Measurements from ENCODE around the gene PGGT1B.
A peak's percentile ranks its signal among the peaks of the same experiment; 100 is the strongest.

Gene PGGT1B

DNA sequence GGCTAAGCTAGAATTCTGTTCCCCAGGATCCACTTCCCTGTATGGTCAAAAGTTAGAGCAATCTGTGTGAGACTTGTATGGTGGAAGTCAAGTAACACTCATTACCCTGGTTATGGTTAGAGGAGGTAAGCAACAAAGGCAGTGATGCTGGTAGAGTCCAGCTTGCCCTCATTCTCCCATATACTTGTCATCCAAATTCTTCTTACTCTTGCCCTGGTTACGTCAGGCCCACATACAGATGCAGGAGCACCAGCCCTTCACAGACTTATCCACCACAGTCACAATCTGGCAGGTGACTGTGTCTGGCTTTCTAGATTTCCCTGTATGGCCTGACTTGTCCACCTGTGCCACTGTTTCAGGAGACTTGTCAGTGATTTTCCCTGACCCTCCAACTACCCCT is 35.4 kb downstream of the PGGT1B start:
- in situ Hi-C loops (cut with MboI; ENCODE audit: low pct_unique_long_range_greater_than_20kb, low sequenced_read_pairs, unreplicated experiment), result no loop called here
- TF ChIP-seq, protein P1, sequence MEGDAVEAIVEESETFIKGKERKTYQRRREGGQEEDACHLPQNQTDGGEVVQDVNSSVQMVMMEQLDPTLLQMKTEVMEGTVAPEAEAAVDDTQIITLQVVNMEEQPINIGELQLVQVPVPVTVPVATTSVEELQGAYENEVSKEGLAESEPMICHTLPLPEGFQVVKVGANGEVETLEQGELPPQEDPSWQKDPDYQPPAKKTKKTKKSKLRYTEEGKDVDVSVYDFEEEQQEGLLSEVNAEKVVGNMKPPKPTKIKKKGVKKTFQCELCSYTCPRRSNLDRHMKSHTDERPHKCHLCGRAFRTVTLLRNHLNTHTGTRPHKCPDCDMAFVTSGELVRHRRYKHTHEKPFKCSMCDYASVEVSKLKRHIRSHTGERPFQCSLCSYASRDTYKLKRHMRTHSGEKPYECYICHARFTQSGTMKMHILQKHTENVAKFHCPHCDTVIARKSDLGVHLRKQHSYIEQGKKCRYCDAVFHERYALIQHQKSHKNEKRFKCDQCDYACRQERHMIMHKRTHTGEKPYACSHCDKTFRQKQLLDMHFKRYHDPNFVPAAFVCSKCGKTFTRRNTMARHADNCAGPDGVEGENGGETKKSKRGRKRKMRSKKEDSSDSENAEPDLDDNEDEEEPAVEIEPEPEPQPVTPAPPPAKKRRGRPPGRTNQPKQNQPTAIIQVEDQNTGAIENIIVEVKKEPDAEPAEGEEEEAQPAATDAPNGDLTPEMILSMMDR (IDR thresholded peaks at IDR 0.05; ENCODE audit: extremely low read depth, insufficient read depth, missing control alignments), result no peak
- DNase-seq (ENCODE audit: low spot score), result no peak

DNA sequence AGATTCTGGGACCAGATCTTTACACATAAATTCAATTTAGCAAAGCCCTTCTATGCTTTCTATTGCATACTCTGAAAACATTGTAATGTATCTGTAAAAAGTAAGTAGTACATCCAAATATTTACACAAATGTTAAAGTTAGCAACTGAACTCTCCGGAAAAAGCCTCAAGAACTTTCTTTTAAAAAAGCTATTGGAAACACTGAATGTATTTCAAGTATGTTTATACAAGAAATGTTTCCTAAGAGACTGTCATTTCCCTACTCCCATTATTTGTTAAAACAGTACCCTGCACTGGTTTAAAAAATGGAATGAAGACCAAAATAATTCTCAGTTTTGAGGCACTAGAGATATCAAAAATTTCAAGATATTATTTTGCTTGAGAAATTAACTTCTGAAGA is 48.1 kb downstream of the PGGT1B start:
- no peak for DNase-seq (ENCODE audit: low spot score)
- in situ Hi-C loops (cut with MboI; ENCODE audit: low pct_unique_long_range_greater_than_20kb, low sequenced_read_pairs, unreplicated experiment), result no loop called here
- TF ChIP-seq, protein P1 (IDR thresholded peaks at IDR 0.05; ENCODE audit: extremely low read depth, insufficient read depth, missing control alignments), result no peak

DNA sequence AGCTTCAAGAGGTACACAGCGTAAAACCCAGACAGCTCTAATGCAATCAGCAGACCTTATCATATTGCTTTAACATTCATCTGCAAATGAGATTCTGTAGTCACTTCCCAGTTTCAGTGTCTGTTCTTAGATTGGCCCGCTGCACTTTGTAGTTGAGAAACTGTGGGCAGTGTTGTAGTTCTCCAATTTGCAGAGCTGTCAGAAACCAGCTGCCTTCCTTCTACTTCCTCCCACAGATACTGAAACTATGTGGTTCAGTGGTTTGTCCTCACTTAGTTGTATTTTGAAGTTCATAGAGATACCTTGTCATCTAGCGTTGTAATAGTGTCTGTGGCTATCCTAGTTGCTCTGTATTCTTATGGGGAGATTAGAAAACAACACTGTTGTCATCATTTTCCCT is 53.4 kb downstream of the PGGT1B start:
- in situ Hi-C loops (cut with MboI; ENCODE audit: low pct_unique_long_range_greater_than_20kb, low sequenced_read_pairs, unreplicated experiment), result no loop called here
- peak; percentile 66 for DNase-seq (ENCODE audit: low spot score)
- TF ChIP-seq, protein P1 (IDR thresholded peaks at IDR 0.05; ENCODE audit: extremely low read depth, insufficient read depth, missing control alignments), result no peak

DNA sequence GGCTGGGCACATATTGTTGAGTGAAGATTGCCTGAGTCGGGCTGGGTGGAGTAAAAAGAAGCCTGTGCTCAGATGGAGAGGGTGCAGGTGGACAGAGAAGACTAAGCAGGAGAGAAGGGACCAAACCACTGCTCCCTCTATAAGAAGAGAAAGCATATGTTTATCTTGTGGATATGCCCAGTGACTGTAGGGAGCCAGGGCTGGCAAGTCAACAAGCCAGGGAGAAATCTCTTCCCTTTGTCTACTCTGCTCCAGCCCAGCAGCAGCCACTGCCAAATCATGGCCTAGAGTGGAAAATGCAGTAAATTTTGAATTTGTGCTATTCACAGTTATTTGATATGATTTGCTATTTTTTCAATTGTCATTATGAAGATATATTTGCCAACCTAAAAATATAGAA is 59.7 kb downstream of the PGGT1B start:
- in situ Hi-C loops (cut with MboI; ENCODE audit: low pct_unique_long_range_greater_than_20kb, low sequenced_read_pairs, unreplicated experiment), result no loop called here
- TF ChIP-seq, protein P1 (IDR thresholded peaks at IDR 0.05; ENCODE audit: extremely low read depth, insufficient read depth, missing control alignments), result no peak
- DNase-seq (ENCODE audit: low spot score), result no peak

DNA sequence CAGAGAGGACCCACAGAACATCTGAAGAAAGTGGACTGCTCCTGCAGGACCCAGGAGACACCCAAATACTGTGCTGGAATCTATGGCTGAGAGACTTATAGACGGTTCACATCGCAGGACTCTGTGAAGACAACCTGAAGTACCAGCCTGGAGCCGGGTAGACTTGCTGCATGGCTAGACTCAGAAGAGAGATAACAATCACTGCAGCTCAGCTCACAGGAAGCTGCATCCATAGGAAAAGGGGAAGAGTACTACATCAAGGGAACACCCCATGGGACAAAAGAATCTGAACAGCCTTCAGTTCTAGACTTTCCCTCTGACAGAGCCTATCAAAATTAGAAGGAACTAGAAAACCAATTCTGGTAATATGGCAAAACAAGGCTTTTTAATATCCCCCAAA is 66.5 kb downstream of the PGGT1B start:
- TF ChIP-seq, protein P1 (IDR thresholded peaks at IDR 0.05; ENCODE audit: extremely low read depth, insufficient read depth, missing control alignments), result no peak
- no peak for DNase-seq (ENCODE audit: low spot score)
- in situ Hi-C loops (cut with MboI; ENCODE audit: low pct_unique_long_range_greater_than_20kb, low sequenced_read_pairs, unreplicated experiment), result no loop called here

DNA sequence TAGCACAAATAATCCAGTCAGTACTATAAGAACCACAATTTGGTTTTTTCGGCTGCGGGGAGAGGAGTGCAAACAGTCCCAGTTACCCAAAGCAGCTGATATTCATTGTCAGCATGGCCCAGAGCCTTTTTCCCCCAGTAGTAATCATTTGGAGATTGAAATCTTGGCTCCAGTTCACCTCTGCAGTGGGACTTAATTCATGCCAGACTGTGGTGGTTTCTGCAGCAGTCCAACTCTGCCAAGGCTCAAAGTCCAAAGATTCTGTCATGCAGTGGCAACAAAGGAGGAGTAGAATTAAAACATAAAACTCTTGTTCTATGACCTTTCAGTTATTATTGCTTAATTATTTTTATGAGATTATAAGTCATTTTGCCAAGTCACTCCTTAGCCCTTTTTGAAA is 68.0 kb downstream of the PGGT1B start:
- DNase-seq (ENCODE audit: low spot score), result no peak

More for the DNA sequence above, 68.0 kb downstream of the PGGT1B start:
- in situ Hi-C loops (cut with MboI; ENCODE audit: low pct_unique_long_range_greater_than_20kb, low sequenced_read_pairs, unreplicated experiment), result no loop called here
- TF ChIP-seq, protein P1 (IDR thresholded peaks at IDR 0.05; ENCODE audit: extremely low read depth, insufficient read depth, missing control alignments), result no peak

Measured in GM13977 (cell line).